Glutamatergic neuron (in vitro differentiated cells): Measurements from ENCODE around the gene LTB4R2. TPM values are rescaled to one million over a fixed set of nuclear protein-coding genes. Genes with fewer than 3 reads are reported as not detected.

Experiments used
- DNase-seq: peaks from one replicate; pipeline ENCODE4 v3.0.0; 2022
- H3K27ac Mint-ChIP-seq: one replicate; pipeline ENCODE4 v1.8.0; 2020; ENCODE audit warnings: mild to moderate bottlenecking, mixed read lengths, inconsistent platforms; ENCODE audit not compliant: unreplicated experiment
- H3K27me3 Mint-ChIP-seq: one replicate; pipeline ENCODE4 v1.8.0; 2020; ENCODE audit warnings: mild to moderate bottlenecking, moderate library complexity, mixed read lengths, inconsistent platforms; ENCODE audit not compliant: unreplicated experiment
- H3K36me3 Mint-ChIP-seq: one replicate; pipeline ENCODE4 v1.8.0; 2020; ENCODE audit warnings: mild to moderate bottlenecking, mixed read lengths, inconsistent platforms; ENCODE audit not compliant: unreplicated experiment
- H3K4me1 Mint-ChIP-seq: one replicate; pipeline ENCODE4 v1.8.0; 2020; ENCODE audit warnings: mild to moderate bottlenecking, low read depth, mixed read lengths, inconsistent platforms; ENCODE audit not compliant: unreplicated experiment
- H3K4me3 Mint-ChIP-seq: one replicate; pipeline ENCODE4 v1.8.0; 2020; ENCODE audit warnings: mild to moderate bottlenecking, mixed read lengths, inconsistent platforms; ENCODE audit not compliant: unreplicated experiment
- H3K9me3 Mint-ChIP-seq: one replicate; pipeline ENCODE4 v1.8.0; 2020; ENCODE audit warnings: mild to moderate bottlenecking, moderate library complexity, mixed read lengths, inconsistent platforms; ENCODE audit not compliant: unreplicated experiment
- total RNA-seq: library from RNA; stranded (reverse); fragmentation: NEBNext Ultra II Directional; extraction: Animal tissue kit (Norgen Biotek cat#: 25700); gene quantifications from one replicate; pipeline ENCODE4 v1.2.1, GENCODE V29; 2021; ENCODE audit not compliant: unreplicated experiment
- TF ChIP-seq, protein P1 (sequence below): fragments of 200-600 bp; sonication (generic); IDR thresholded peaks from one replicate; pipeline ENCODE4 v1.5.0; 2021; ENCODE audit not compliant: partially characterized antibody, unreplicated experiment

The LTB4R2 gene
- total RNA-seq, 1 donor from 2014 or later = 8.9 TPM

DNA sequence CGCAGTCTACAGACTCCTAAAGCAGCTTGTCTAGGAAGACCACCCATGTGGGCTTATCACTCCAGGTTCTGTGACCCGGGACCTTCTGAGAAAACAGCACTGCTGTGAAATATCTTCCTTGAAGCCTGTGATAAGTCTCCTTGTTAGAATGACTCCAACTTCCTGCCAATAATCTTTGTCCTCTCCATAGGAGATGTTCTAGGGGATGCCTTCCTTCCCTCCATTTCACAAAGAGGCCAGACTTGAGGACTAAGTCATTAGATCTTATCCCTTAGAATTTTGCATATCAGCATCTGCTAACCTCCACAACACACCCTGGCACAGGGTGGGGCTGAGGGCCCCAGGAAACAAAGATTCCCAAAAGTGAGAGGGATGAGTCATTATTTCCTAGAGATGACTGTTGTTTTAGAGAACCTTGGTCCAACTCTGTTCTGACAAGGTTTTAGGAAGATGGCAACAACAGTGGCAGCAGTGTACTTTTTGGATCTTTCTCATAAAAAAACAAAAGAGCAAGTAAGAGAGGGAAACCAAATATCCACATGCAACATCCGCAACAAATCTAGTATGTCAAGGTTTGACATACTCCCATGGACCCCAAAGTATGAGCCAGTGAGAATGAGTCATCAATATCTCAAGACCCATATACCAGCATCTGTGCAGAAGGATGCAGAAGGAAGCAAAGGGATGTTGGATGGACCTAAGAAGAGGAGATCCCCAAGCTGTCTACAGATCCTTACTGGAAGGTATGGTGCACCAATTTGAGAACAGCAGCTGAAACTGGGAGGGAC, 7.4 kb downstream of the LTB4R2 start:
- TF ChIP-seq, protein P1, sequence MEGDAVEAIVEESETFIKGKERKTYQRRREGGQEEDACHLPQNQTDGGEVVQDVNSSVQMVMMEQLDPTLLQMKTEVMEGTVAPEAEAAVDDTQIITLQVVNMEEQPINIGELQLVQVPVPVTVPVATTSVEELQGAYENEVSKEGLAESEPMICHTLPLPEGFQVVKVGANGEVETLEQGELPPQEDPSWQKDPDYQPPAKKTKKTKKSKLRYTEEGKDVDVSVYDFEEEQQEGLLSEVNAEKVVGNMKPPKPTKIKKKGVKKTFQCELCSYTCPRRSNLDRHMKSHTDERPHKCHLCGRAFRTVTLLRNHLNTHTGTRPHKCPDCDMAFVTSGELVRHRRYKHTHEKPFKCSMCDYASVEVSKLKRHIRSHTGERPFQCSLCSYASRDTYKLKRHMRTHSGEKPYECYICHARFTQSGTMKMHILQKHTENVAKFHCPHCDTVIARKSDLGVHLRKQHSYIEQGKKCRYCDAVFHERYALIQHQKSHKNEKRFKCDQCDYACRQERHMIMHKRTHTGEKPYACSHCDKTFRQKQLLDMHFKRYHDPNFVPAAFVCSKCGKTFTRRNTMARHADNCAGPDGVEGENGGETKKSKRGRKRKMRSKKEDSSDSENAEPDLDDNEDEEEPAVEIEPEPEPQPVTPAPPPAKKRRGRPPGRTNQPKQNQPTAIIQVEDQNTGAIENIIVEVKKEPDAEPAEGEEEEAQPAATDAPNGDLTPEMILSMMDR = no peak
- H3K9me3 Mint-ChIP-seq = peaks cover 2% of the 10 kb centered on the region
- no peak overlapping the region for H3K4me3 Mint-ChIP-seq
- DNase-seq = no peak
- H3K27me3 Mint-ChIP-seq = peaks cover 22% of the 10 kb centered on the region
- H3K27ac Mint-ChIP-seq = no peak overlapping the region
- no peaks in the 10 kb centered on the region for H3K4me1 Mint-ChIP-seq
- no peaks in the 10 kb centered on the region for H3K36me3 Mint-ChIP-seq

DNA sequence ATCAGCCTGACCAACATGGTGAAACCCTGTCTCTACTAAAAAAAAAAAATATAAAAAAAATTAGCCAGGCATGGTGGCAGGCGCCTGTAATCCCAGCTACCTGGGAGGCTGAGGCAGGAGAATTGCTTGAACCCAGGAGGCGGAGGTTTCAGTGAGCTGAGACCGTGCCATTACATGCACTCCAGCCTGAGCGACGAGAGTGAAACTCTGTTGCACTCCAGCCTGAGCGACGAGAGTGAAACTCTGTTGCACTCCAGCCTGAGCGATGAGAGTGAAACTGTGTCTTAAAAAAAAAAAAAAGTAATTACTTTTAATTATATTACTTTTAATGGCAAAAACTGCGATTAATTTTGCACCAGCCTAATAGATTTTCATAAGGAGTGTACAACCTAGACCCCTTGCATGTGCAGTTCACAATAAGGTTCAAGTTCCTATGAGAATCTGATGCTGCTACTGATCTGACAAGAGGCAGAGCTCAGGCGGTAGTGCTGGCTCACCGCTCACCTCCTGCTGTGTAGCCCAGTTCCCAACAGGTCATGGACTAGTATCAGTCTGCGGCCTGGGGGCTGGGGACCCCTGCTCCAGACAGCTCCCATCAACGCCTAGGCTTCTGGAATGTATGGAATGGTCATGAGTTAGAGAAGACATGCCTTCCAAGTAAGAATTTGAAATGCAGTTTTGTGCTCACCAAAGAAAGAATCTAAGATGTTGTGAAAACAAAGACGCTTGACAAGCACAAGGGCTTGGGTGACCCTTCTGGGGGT, 11.5 kb downstream of the LTB4R2 start:
- TF ChIP-seq, protein P1 = no peak
- Mint-ChIP-seq H3K27ac (no peak overlapping the region), H3K9me3 (peaks cover 2% of the 10 kb centered on the region), H3K27me3 (peaks cover 14% of the 10 kb centered on the region), H3K4me1 (no peaks in the 10 kb centered on the region), H3K4me3 (no peak overlapping the region), H3K36me3 (no peaks in the 10 kb centered on the region)
- DNase-seq = no peak

DNA sequence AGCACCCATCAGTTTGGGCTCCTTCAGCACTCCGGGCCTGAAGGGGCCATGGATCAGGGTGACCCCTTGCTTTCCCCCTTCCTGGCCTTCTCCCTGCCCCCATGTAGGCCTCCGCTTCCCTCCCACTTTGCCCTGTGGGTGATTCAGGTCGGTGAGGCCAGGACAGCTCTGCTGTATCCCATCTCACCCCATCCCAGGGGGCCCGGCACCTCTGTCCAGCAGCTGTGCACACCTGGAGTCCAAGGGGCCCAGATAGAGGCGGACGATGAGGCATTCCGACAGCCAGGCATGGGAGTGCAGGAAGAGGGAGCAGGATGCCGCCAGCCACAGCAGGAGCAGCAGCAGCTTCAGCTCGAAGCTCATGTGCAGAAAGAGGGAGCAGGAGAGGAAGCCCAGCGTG, 12.7 kb downstream of the LTB4R2 start:
- no peak for DNase-seq
- TF ChIP-seq, protein P1 = no peak
- Mint-ChIP-seq H3K9me3 (peaks cover 2% of the 10 kb centered on the region), H3K4me3 (no peak overlapping the region), H3K4me1 (no peaks in the 10 kb centered on the region), H3K27ac (no peak overlapping the region), H3K27me3 (peaks cover 11% of the 10 kb centered on the region), H3K36me3 (no peaks in the 10 kb centered on the region)

- Mint-ChIP-seq H3K9me3 (peaks cover 2% of the 10 kb centered on the region), H3K36me3 (no peaks in the 10 kb centered on the region), H3K27ac (no peak overlapping the region), H3K27me3 (peaks cover 10% of the 10 kb centered on the region), H3K4me1 (no peaks in the 10 kb centered on the region), H3K4me3 (no peak overlapping the region)
- DNase-seq = no peak
- TF ChIP-seq, protein P1 = no peak
Observed at GRCh38 chr14:24323341-24323740, 13.4 kb downstream of the LTB4R2 start.

DNA sequence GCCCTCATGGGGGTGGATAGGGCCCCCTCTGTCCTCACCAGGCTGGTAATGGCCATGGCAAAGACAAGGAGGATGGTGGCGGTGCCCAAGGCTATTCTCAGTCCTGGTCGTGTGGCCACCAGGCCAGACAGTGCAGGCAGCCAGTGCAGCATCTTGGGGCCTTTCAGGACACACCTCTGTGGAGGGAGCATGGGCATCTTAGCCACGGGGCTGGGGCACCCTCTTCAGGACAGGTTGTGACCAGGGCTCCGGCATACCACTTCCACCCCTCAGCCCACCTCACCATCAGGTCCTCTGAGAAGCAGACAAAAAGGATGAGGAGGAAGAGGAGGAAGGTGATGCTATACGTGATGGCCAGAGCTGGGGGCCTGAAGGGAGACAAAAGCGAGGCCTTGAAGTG, 14.1 kb downstream of the LTB4R2 start:
- no peaks in the 10 kb centered on the region for H3K9me3 Mint-ChIP-seq
- peaks cover 8% of the 10 kb centered on the region for H3K27me3 Mint-ChIP-seq
- TF ChIP-seq, protein P1 = no peak

More for the DNA sequence above, 14.1 kb downstream of the LTB4R2 start:
- Mint-ChIP-seq H3K36me3 (no peaks in the 10 kb centered on the region), H3K4me3 (no peak overlapping the region), H3K27ac (no peak overlapping the region), H3K4me1 (no peaks in the 10 kb centered on the region)
- no peak for DNase-seq
